ENCODE results near the gene AOPEP.

Gene AOPEP

GRCh38 chr9:94850540-94851434, 124.3 kb downstream of the AOPEP start:
- no peak for DNase-seq (ENCODE audit: low read depth)

- no peak for DNase-seq (ENCODE audit: low read depth)
Measured at GRCh38 chr9:94851467-94851866, 125.0 kb downstream of the AOPEP start.

GRCh38 chr9:94851892-94852291, 125.4 kb downstream of the AOPEP start:
- no peak for DNase-seq (ENCODE audit: low read depth)

- DNase-seq (ENCODE audit: low read depth): no peak
Measured at GRCh38 chr9:94852373-94852772, 125.9 kb downstream of the AOPEP start.

GRCh38 chr9:94853887-94854286, 127.4 kb downstream of the AOPEP start:
- no peak for DNase-seq (ENCODE audit: low read depth)

- DNase-seq (ENCODE audit: low read depth): no peak
Measured at GRCh38 chr9:94855903-94856302, 129.4 kb downstream of the AOPEP start.

GRCh38 chr9:94857791-94858190, 131.3 kb downstream of the AOPEP start:
- no peak for DNase-seq (ENCODE audit: low read depth)

GRCh38 chr9:94859226-94859625, 132.7 kb downstream of the AOPEP start:
- DNase-seq (ENCODE audit: low read depth): no peak

- DNase-seq (ENCODE audit: low read depth): no peak
Measured at GRCh38 chr9:94859891-94860290, 133.4 kb downstream of the AOPEP start.

- peak; percentile 28 for DNase-seq (ENCODE audit: low read depth)
Measured at GRCh38 chr9:94860678-94861588, 134.4 kb downstream of the AOPEP start.

- DNase-seq (ENCODE audit: low read depth): no peak
Measured at GRCh38 chr9:94861589-94862272, 135.2 kb downstream of the AOPEP start.

GRCh38 chr9:94864196-94864595, 137.7 kb downstream of the AOPEP start:
- DNase-seq (ENCODE audit: low read depth): no peak

- no peak for DNase-seq (ENCODE audit: low read depth)
Measured at GRCh38 chr9:94864862-94865509, 138.5 kb downstream of the AOPEP start.

GRCh38 chr9:94865582-94866452, 139.3 kb downstream of the AOPEP start:
- no peak for DNase-seq (ENCODE audit: low read depth)

GRCh38 chr9:94866770-94867169, 140.3 kb downstream of the AOPEP start:
- DNase-seq (ENCODE audit: low read depth): no peak

GRCh38 chr9:94867281-94867841, 140.9 kb downstream of the AOPEP start:
- no peak for DNase-seq (ENCODE audit: low read depth)

- no peak for DNase-seq (ENCODE audit: low read depth)
Measured at GRCh38 chr9:94867842-94868312, 141.4 kb downstream of the AOPEP start.

- DNase-seq (ENCODE audit: low read depth): no peak
Measured at GRCh38 chr9:94868464-94868863, 142.0 kb downstream of the AOPEP start.

GRCh38 chr9:94869415-94869843, 142.9 kb downstream of the AOPEP start:
- DNase-seq (ENCODE audit: low read depth): no peak

GRCh38 chr9:94870465-94870792, 143.9 kb downstream of the AOPEP start:
- DNase-seq (ENCODE audit: low read depth): no peak

Measured in stimulated activated CD4-positive, alpha-beta T cell treated with anti-CD3 and anti-CD28 coated beads, Interleukin-2, amount 100 ng/mL, for 4 hours (primary cell).